Keratinocyte (primary cell): ENCODE results near the gene FRMD3.

Experiments used
- CTCF ChIP-seq, 3 experiments: IDR thresholded peaks in 1 of 3; conservative IDR thresholded peaks in 1 of 3; optimal IDR thresholded peaks in 1 of 3; 2 replicates in 2 of 3; 3 replicates in 1 of 3; pipeline versions ENCODE3 to v1.5.1; 2011; ENCODE audit warnings: low read length in 3 of 3, mild to moderate bottlenecking in 3 of 3, moderate library complexity in 2 of 3, control low read depth in 1 of 3, inconsistent platforms in 1 of 3; ENCODE audit not compliant: insufficient read depth in 2 of 3; ENCODE audit errors: extremely low read depth in 1 of 3
- EZH2 ChIP-seq: IDR thresholded peaks from one replicate; pipeline ENCODE4 v1.6.1; 2012; ENCODE audit warnings: inconsistent platforms, mild to moderate bottlenecking, low read length, moderate library complexity

- TF ChIP-seq CTCF (optimal IDR thresholded peaks at IDR 0.05 in 1 of 3, IDR thresholded peaks at IDR 0.05 in 1 of 3, conservative IDR thresholded peaks at IDR 0.05 in 1 of 3; ENCODE audit: extremely low read depth in 1 of 3, insufficient read depth in 2 of 3, low read length in 3 of 3): no peak
- no peak for TF ChIP-seq EZH2
Observed at GRCh38 chr9:83432877-83433550, 105.2 kb downstream of the FRMD3 start.
